B cell (primary cell): Measurements from ENCODE around the gene TMEM220. TPM values are rescaled to one million over a fixed set of nuclear protein-coding genes. Genes with fewer than 3 reads are reported as not detected.

Experiments
- ATAC-seq: fragments of 200-7000 bp; cut with Tn5 transposase; one replicate; pipeline ENCODE4 v1.10.0; 2021; ENCODE audit warnings: low read depth, mild to moderate bottlenecking, moderate number of reproducible peaks, moderate library complexity
- CTCF ChIA-PET: fragments of 350-600 bp; sonication (Branson Sonifier 250); formaldehyde crosslinking; loops from one replicate; lab custom pipeline; 2021; ENCODE audit warnings: antibody characterized with exemption, inconsistent platforms; lab: Charles Lee
- POLR2A ChIA-PET: fragments of 350-600 bp; sonication (Branson Sonifier 250); formaldehyde crosslinking; loops from one replicate; lab custom pipeline; 2021; ENCODE audit warnings: antibody characterized with exemption; lab: Charles Lee
- DNase-seq: peaks from one replicate; pipeline ENCODE4 v3.0.0; 2013
- H2AFZ ChIP-seq: 2 replicates; pipeline ENCODE4 v1.6.1; 2012; ENCODE audit warnings: mild to moderate bottlenecking, low read depth, low read length; ENCODE audit not compliant: insufficient read depth, poor library complexity, severe bottlenecking
- H3K27ac ChIP-seq, 2 donors: 1 replicate in 1 of 2; 2 replicates in 1 of 2; pipeline ENCODE4 v1.5.1; 2012 to 2013; ENCODE audit warnings: low read length in 2 of 2, mild to moderate bottlenecking in 2 of 2, moderate library complexity in 1 of 2
- H3K27me3 ChIP-seq, 4 experiments: fragments of 200-600 bp in 1 of 4; sonication (generic) in 1 of 4; replicated peaks in 1 of 4; 1 replicate in 2 of 4; 2 replicates in 2 of 4; pipeline versions ENCODE4 v1.6.1 to v1.7.0; 2013 to 2016; ENCODE audit warnings: low read length in 3 of 4, mild to moderate bottlenecking in 2 of 4, mixed read lengths in 1 of 4, moderate library complexity in 1 of 4; ENCODE audit not compliant: insufficient read depth in 4 of 4, control insufficient read depth in 3 of 4; ENCODE audit errors: control extremely low read depth in 1 of 4
- H3K36me3 ChIP-seq, 2 experiments: replicated peaks in 1 of 2; 1 replicate in 1 of 2; 2 replicates in 1 of 2; pipeline versions ENCODE4 v1.6.1 to v1.7.1; 2013; ENCODE audit warnings: low read length in 1 of 2; ENCODE audit not compliant: insufficient read depth in 2 of 2, control insufficient read depth in 1 of 2; ENCODE audit errors: control extremely low read depth in 1 of 2, extremely low read depth in 1 of 2
- H3K4me1 ChIP-seq, 2 donors: fragments of 200-600 bp in 1 of 2; sonication (generic) in 1 of 2; 1 replicate in 1 of 2; 2 replicates in 1 of 2; pipeline versions ENCODE4 v1.5.1 to v1.6.1; 2013 to 2017; ENCODE audit warnings: low read length in 2 of 2; ENCODE audit not compliant: control insufficient read depth in 2 of 2, insufficient read depth in 2 of 2
- H3K4me2 ChIP-seq: replicated peaks from 2 replicates; pipeline ENCODE3; 2012; ENCODE audit warnings: mild to moderate bottlenecking, low read depth, low read length; ENCODE audit not compliant: poor library complexity, severe bottlenecking
- H3K4me3 ChIP-seq, 5 experiments: fragments of 200-600 bp in 1 of 5; sonication (generic) in 1 of 5; 1 replicate in 3 of 5; 2 replicates in 2 of 5; pipeline versions ENCODE4 v1.5.1 to v1.7.0; 2011 to 2016; ENCODE audit warnings: low read length in 4 of 5, mild to moderate bottlenecking in 4 of 5, low read depth in 2 of 5, control low read depth in 1 of 5, moderate library complexity in 1 of 5; ENCODE audit not compliant: insufficient read depth in 1 of 5; ENCODE audit errors: control extremely low read depth in 1 of 5, extremely low read depth in 1 of 5
- H3K79me2 ChIP-seq: fragments of 200-600 bp; sonication (generic); one replicate; pipeline ENCODE4 v1.6.0; 2016; ENCODE audit warnings: low read length; ENCODE audit not compliant: control insufficient read depth, insufficient read depth
- H3K9ac ChIP-seq: fragments of 200-600 bp; sonication (generic); 2 replicates; pipeline ENCODE4 v1.6.1; 2017; ENCODE audit warnings: mild to moderate bottlenecking, low read length, moderate library complexity
- H3K9me3 ChIP-seq, 3 donors: one replicate each; pipeline versions ENCODE4 v1.6.1 to v1.7.1; 2013; ENCODE audit warnings: low read length in 2 of 3; ENCODE audit not compliant: control insufficient read depth in 2 of 3, insufficient read depth in 1 of 3; ENCODE audit errors: control extremely low read depth in 1 of 3
- H4K20me1 ChIP-seq: 2 replicates; pipeline ENCODE4 v1.6.0; 2012; ENCODE audit warnings: mild to moderate bottlenecking, low read length; ENCODE audit not compliant: insufficient read depth, control insufficient read depth, poor library complexity, severe bottlenecking
- H3K27ac Mint-ChIP-seq: one replicate; pipeline ENCODE4 v1.8.0; 2021; ENCODE audit warnings: mixed read lengths
- H3K27me3 Mint-ChIP-seq: one replicate; pipeline ENCODE4 v1.8.0; 2021; ENCODE audit warnings: mixed read lengths
- H3K4me1 Mint-ChIP-seq: one replicate; pipeline ENCODE4 v1.8.0; 2021; ENCODE audit warnings: mixed read lengths
- H3K4me3 Mint-ChIP-seq: one replicate; pipeline ENCODE4 v1.8.0; 2021; ENCODE audit warnings: mixed read lengths
- H3K9me3 Mint-ChIP-seq: one replicate; pipeline ENCODE4 v1.8.0; 2022; ENCODE audit warnings: mixed read lengths; ENCODE audit not compliant: insufficient read depth
- CTCF ChIP-seq: fragments of 200-600 bp; IDR thresholded peaks from one replicate; pipeline ENCODE4 v1.8.0; 2022; ENCODE audit warnings: antibody characterized with exemption, mild to moderate bottlenecking
- EZH2 ChIP-seq: IDR thresholded peaks from 2 replicates; pipeline ENCODE4 v1.6.1; 2012; ENCODE audit warnings: borderline replicate concordance, low read depth, mild to moderate bottlenecking, moderate library complexity, low read length; ENCODE audit not compliant: insufficient read depth, poor library complexity, severe bottlenecking
- WGBS: methylation state at CpG from one replicate; pipeline ENCODE4 v1.1.5; 2013; ENCODE audit warnings: missing lambda C conversion rate; ENCODE audit not compliant: insufficient coverage; 5-methylcytosine and 5-hydroxymethylcytosine counted together
- intact Hi-C: fragments of 100-400 bp; cut with micrococcal nuclease; formaldehyde crosslinking; loops from one replicate; pipeline ENCODE4 v1.10.0; 2022
- polyA plus RNA-seq: library from polyadenylated mRNA; depleted of rRNA; stranded (reverse); fragments of >200 nt; gene quantifications from 2 replicates; pipeline ENCODE4 v1.2.3, GENCODE V29; 2012
- total RNA-seq, 2 donors: library from RNA; stranded (reverse); fragments of 120-200 nt in 1 of 2; gene quantifications; 1 replicate in 1 of 2; 2 replicates in 1 of 2; pipeline versions ENCODE4 v1.2.3 to v1.2.4, GENCODE V29; 2013 to 2022

TMEM220 gene
- total and polyA plus RNA-seq, 2 donors (not counting 1 experiment from before 2014, with no cell fraction given) = 2.9 to 7.4 TPM

- DNase-seq (peak; percentile 27), ATAC-seq (no peak)
- intact Hi-C loops = loop anchor here (5.0 kb wide), 1 partner anchor 1299 kb away; the partner anchor contains the start of gene ZNF18
Observed at GRCh38 chr17:10698096-10698818, 31.6 kb downstream of the TMEM220 start.

More at GRCh38 chr17:10698096-10698818, 31.6 kb downstream of the TMEM220 start:
- H3K79me2 ChIP-seq = peaks cover 83% of the 10 kb centered on the region
- H3K9me3 ChIP-seq = no peaks in the 10 kb centered on the region
- H3K4me2 ChIP-seq = peak overlapping the region; percentile 90
- peak overlapping the region; percentile 78 to 91 (median 84) for H3K4me3 ChIP-seq
- peaks cover 54% of the 10 kb centered on the region for H3K4me1 Mint-ChIP-seq
- peak overlapping the region; percentile 93 for H3K4me3 Mint-ChIP-seq
- no peak for TF ChIP-seq EZH2
- TF ChIP-seq CTCF = no peak
- H3K27me3 Mint-ChIP-seq = no peaks in the 10 kb centered on the region
- peak overlapping the region; percentile 95 for H2AFZ ChIP-seq
- no CpG with 5 or more reads among the region's 18 CpGs for WGBS
- H3K9ac ChIP-seq = peak overlapping the region; percentile 82
- H3K9me3 Mint-ChIP-seq = no peaks in the 10 kb centered on the region
- ChIA-PET POLR2A (interaction anchor here (0.6 kb wide), 1 partner anchor 656 kb away, joined by 6 read pairs; no protein-coding TSS in a partner anchor), CTCF (no interaction called here)
- peak overlapping the region; percentile 81 to 93 for H3K27ac ChIP-seq
- H3K36me3 ChIP-seq = peaks cover 0 to 22% of the 10 kb centered on the region in 2 experiments
- H3K27ac Mint-ChIP-seq = peak overlapping the region; percentile 96
- H3K4me1 ChIP-seq = peaks cover 32 to 51% of the 10 kb centered on the region in 2 donors
- no peaks in the 10 kb centered on the region for H4K20me1 ChIP-seq
- H3K27me3 ChIP-seq = no peaks in the 10 kb centered on the region
